NCI-H2196 (cell line): ENCODE measurements around the gene THAP2.

Experiments
- DNase-seq: peaks from one replicate; lab custom pipeline; 2025; ENCODE audit not compliant: unreplicated experiment; lab: John Stamatoyannopoulos, UW

Gene THAP2

GRCh38 chr12:71663561-71664410, at the start of gene THAP2, which contains the start of gene ZFC3H1:
THAP2 (plus strand) TSS chr12:71664301; CDS start chr12:71664510, 209 bp downstream.
ZFC3H1 (minus strand) TSS chr12:71663848; CDS start chr12:71663610, 238 bp downstream.
- DNase-seq: peak; percentile 99

- DNase-seq: no peak
These were observed 42.2 kb upstream of the THAP2 start for GRCh38 chr12:71621938-71622337.

- no peak for DNase-seq
These were observed 38.6 kb upstream of the THAP2 start for GRCh38 chr12:71625476-71625875.

- DNase-seq: no peak
These were observed 38.0 kb upstream of the THAP2 start for GRCh38 chr12:71626098-71626497.

- no peak for DNase-seq
These were observed 37.3 kb upstream of the THAP2 start for GRCh38 chr12:71626768-71627167.

GRCh38 chr12:71627438-71628002, 36.6 kb upstream of the THAP2 start:
- DNase-seq: peak; percentile 11

- peak; percentile 81 for DNase-seq
These were observed 27.4 kb upstream of the THAP2 start for GRCh38 chr12:71636704-71637115.

GRCh38 chr12:71638499-71638898, 25.6 kb upstream of the THAP2 start:
- no peak for DNase-seq

GRCh38 chr12:71639341-71639760, 24.8 kb upstream of the THAP2 start:
- DNase-seq: peak; percentile 6

- DNase-seq: no peak
These were observed 23.8 kb upstream of the THAP2 start for GRCh38 chr12:71640316-71640715.

GRCh38 chr12:71641390-71641789, 22.7 kb upstream of the THAP2 start:
- no peak for DNase-seq

GRCh38 chr12:71642264-71642663, 21.8 kb upstream of the THAP2 start:
- DNase-seq: peak; percentile 6

- no peak for DNase-seq
These were observed 18.8 kb upstream of the THAP2 start for GRCh38 chr12:71645268-71645667.

GRCh38 chr12:71646512-71646911, 17.6 kb upstream of the THAP2 start:
- no peak for DNase-seq

GRCh38 chr12:71648537-71648936, 15.6 kb upstream of the THAP2 start:
- DNase-seq: no peak

GRCh38 chr12:71649401-71649800, 14.7 kb upstream of the THAP2 start:
- no peak for DNase-seq

- no peak for DNase-seq
These were observed 11.4 kb upstream of the THAP2 start for GRCh38 chr12:71652656-71653055.

- no peak for DNase-seq
These were observed 11.0 kb upstream of the THAP2 start for GRCh38 chr12:71653137-71653536.

- no peak for DNase-seq
These were observed 9.9 kb upstream of the THAP2 start for GRCh38 chr12:71654200-71654599.

- no peak for DNase-seq
These were observed 8.6 kb upstream of the THAP2 start for GRCh38 chr12:71655495-71655894.

GRCh38 chr12:71655907-71656306, 8.2 kb upstream of the THAP2 start:
- DNase-seq: no peak

GRCh38 chr12:71656740-71657139, 7.4 kb upstream of the THAP2 start:
- DNase-seq: no peak
